Globus pallidus (tissue), 1 donor: ENCODE data around the gene HRH3.

Experiments used
- DNase-seq: peaks from one replicate; pipeline ENCODE4 v3.0.0-alpha.2; 2015; ENCODE audit warnings: low spot score

HRH3 gene

DNA sequence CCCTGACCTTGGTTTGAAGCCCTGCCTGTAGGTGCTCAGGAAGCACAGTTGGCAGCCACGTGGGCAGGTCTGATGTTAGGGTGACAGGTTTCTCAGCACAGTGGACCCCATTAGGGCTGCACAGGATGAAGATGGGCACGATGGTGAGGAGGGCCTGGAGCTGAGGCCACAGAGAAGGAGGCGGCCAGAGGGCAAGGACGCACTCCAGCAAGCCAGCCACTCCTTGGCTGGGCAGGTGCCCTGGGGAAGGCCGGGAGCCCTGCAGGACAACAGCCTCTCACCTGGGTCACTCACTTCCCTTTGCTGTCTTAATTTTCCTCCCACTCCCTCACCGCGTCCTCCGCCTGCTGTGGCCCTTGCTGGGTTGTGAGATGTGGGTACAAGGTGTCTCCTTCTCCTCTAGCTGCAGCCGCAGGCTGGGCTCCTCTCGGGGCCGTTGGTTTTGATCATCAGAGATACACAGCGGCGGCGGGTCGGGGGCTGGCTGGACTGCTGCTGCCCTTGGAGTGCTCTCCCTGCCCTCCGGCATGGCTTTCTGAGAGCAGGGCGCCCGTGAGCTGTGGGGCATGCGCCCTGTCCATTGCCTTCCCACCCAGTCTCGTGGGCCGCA, 23.9 kb upstream of the HRH3 start:
- DNase-seq, result no peak

DNA sequence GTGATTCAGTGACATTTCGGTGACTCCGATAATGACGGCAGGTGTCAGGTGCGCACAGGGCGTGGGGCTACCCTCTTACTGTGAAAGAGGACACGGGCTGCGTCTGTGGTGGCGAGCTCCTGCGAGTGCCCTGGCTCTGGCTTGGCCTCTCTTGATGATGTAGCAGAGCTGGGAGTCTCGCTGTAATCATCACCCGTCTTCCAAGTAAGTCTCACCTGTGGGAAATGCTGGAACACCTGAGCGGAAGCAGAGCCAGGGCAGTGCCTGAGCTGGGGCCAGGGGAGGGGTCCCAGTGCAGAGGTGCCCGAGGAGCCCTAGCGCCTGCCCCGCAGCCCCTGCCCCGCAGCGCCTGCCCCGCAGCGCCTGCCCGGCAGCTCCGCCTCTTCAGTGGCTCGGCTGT, 23.0 kb upstream of the HRH3 start:
- DNase-seq, result no peak

DNA sequence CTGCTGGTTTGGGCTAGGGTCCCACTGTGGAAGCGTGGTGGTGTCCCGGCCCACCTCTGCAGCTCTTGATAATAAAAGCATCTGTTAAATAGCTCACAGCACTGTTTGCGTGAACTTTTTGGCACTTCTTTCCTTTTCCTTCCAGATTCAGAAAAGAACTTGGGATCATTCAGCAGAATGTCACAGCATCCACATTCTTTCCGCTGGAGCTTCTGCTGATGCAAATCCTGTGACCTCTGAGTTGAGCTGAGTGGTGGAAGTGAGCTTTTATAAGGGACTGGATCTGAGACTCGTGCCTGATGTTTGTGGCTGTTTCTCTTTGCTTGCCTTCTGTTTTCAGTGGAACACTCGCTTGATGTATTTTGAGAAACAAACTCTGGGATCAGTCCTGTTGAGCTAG, 22.1 kb upstream of the HRH3 start:
- DNase-seq, result no peak

DNA sequence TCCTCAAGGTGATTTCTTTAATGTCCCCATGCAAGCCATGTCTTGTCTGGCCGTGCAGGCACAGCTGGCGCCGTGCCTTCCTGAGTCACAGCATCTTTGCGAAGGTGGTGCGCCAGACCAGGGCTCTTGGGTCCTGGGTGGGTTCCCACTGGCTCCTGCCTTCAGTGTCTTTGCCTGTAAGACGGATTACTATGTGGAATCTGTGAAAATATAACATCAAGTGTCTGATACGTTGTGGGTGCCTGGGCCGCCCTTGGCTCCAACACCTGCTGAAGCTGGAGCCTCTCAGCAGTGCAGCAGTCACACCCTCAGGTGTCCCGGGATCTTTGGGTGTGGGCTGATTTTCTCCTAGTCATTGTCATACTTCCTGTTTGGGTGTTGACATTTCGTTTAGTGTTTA, 21.4 kb upstream of the HRH3 start:
- DNase-seq, result no peak

DNA sequence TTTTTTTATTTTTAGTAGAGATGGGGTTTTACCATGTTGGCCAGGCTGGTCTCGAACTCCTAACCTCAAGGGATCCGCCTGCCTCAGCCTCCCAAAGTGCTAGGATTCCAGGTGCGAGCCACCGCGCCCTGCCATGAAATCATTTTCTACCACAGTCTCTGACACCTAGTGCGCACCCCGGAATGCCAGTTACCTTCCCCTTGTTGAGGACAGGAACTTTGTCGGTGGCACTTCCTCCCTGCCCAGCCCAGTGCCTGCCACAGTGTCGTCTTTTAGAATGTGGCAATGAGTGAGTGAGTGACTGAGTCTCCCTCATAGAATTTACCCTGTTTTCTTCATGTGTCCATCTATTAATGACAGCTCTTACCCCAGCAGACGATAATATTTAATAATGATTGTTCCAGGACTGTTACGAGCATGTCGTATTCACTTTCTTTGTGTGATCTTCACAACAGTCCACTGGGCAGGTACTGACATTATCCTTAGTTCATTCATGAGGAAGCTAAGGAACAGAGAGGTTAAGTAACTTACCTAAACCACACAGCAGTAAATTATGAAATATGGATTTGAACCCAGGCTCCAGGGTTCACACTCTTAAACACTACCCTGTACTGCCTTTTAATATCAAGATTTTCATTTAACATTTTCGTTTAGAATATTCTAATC, 20.1 kb upstream of the HRH3 start:
- no peak for DNase-seq

DNA sequence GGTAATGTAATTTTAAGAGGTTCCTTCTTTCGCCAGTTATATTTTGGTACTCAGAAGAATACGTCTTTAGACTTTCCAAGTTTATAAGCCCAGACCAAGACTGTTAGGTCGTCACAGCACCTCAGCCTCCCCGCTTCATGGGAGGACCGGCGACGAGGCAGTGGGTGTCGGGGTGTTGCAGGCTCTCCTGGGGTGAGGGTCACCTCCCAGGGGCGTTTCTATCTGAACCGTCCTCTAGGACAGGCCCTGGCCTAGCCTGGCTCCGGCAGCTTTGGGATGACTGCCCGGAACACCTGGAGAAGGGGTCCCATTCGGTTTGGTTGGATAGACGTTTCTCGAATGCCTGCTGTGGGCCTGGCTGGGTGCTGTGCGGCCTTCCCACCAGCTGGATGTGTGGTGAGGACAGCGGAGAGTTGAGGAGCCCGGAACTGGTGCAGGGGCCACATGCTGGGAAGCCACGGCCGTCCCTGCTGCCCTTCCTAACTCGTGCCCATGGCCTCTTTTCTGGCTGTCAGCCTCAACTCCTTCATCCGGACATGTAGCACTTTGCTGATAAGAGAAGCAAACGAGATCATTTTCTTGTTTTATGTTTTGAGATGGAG, 19.3 kb upstream of the HRH3 start:
- no peak for DNase-seq

DNA sequence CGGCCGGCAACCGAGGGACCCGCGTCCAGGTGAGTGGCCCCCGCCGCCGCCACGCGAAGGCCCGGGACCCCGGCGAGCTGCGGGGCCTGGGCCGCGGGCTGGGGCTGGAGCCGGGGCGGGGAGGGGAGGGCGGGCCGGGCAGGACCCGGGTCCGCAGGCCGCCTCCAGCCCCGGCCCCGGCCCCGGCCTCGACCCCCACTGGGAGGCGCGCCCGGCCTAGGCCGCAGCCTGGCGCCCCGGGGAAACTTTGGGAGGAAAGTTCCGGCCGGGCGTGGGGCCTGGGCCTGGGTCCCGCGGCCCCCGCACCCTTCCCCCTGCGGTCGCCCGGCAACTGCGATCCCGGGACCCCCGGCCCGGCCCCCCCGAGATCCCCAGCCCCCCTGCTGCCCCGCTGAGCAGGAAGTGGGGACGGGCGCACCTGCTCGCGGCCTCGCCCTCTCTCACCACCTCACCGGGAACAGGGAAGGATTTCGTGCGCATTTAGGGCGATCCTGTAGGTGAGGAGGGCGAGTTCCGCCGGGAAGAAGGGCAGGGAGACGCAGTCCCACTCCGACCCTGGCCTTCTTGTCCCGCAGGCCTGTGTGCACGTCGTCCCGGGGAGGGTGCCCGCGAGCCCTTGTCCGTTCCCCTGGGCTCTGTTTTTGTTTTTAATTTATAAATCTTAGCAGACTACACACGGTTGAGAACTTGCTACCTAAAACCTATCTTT, 18.6 kb upstream of the HRH3 start:
- DNase-seq, result no peak

DNA sequence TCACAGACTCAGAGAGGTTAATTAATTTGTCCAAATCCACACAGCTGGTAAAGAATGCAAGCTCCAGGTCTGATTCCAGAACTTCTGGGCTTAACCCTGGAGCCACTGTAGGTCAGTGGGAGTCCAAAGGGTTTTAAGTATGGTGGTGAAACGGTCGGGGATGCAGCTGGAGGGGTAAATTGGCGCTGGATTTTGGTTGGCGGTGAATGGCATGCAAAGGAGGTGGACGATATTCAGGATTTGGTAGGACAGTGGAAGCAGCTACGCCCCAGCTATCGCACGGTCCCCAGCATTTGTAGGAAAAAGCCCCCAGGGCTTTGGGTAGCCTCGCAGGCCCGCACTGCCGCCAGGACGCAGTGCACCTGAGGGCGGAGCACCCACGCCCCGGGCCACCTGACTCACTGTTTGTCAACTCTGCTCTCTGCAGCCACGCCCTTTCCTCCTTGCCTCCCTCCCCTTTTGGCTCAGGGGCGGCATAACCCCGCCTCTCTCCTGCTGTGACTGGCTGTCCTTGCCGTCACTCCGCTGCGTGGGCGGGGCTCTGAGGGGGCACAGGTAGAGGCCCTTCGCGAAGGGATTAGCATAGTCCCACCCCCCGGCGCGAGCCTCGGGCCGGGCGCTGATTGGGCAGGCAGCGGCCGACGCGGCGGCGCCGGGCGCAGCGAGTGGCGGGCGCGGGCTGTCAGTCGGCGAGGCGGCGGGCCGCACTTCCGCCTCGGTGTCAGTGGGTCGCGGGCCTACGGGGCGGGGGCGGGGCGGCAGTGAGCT, 17.9 kb upstream of the HRH3 start, which contains the start of gene OSBPL2:
Gene OSBPL2, plus strand, starts transcription at position 721 of the 768 bp plus-strand sequence. CDS start 17,664 bp downstream, outside the sequence.
- DNase-seq, result peak; percentile 99

DNA sequence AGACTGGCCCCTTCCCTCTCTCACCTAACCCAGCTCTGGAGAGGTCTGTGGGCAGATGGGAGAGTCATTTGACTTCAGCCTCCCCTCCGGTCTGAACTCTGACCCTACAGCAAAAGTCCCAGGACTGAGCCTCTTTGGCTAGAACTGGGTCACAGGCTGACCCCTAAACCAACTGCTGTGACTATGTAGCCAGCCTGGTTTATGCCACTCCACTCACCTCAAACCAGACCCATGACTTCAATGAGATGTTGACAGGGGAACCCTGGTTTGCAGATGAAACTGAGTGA, 17.4 kb upstream of the HRH3 start:
- DNase-seq, result no peak

DNA sequence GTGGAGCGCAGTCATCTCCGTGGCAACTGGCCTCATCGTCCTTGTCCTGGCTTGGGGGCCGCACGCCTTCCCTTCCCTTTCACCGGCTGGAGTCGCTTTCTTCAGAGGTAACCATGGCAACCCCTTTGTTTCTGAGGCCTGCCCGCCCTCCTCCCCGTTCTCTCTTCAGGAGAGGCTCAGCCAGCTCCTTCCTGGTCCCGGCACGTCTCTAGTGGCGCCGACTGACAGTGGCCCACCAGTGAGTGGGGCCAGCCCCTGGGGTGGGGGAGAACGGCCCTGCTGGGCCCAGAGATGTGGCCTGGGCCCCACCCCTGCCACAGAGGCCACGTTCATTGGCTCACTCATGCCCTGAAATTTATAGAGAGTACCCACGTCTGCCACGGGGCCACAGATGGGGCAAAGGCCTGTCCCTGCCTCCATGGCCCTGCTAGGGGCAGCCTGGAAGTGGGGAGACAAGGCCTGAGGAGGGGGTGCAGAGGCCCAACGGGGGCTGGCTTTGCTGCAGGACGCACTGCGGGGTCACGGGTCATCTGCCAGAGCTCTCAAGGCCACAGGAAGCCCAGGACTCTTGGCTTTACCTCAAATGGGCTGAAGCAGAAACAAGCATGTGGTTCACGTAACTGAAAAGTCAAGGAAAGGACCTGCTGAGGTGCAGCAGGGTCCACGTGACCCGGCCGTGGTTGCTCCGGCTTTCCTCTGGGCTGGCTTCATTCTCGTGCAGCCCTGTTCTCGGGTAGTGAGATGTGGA, 16.9 kb upstream of the HRH3 start:
- no peak for DNase-seq

DNA sequence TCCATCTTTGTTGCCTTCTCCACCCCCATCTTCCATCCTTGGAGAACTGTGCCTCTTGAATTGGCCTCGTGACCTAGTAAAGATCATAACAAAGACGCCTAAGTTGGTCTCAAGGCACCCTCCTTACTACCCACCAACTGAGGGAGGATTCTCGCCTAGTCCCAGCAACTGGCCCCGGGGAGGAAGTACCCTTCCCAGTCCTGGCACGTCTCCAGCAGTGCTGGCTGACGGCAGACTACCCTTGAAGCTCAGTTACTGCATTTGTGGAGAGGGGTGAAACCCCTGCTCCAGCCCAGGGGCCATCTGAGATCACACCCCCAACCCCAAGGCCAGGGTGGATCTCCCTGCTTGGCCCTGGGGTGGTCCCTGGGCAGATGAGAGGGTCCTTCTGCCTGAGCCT, 16.1 kb upstream of the HRH3 start:
- DNase-seq, result no peak

DNA sequence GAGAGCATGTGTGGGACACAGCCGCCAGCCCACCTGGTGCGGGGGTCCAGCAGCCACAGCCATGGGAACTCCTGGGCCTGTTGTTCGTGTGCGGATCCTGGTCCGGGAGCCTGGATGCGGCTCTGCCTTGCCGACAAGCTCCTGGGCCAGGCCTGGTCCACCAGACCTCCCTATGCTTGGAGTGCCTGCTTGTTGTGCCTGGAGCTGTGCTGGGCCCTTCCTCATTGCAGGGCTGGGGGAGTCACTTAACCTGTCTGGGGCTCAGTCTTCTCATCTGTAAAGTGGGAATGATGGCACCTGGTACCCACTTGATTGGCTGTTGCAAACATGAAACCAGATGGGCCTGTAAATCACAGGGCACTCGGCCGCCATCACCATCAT, 15.7 kb upstream of the HRH3 start:
- DNase-seq, result no peak

DNA sequence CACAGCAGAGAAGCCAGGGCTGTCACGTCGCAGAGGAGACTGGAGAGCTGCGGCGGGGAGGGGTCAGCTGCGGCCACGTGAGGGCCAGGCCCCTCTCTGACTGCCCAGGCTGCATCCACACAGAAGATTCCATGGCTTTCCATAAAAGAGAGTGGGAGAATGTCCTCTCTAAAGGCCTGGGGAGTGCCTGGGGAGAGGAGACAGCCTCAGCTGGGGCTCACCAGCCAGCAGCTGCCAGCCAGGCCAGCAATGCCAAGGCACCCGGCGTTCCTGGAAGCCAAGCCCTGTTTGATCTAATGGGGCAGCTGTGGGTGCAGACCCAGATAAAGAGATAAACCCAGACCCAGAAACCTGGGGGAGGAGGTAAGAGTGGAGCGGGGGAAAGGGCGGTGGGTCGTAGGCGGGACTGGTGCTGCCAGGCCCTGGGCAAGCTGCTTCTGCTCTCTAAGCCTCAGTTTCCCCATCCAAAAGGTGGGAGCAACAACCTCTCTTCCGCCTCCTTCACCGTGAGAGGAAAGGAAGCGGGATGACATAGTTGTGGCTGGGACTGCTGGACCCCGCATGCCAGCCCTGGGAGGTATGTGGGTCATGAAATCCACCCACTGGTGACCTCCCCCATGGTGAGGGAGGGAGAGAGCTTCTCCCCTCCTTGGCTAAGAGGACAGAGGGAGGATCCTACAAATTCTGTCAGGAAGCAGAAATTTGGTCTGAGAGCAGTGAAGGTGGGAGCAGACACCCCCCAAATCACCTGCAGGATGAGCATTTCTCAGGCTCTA, 15.1 kb upstream of the HRH3 start:
- DNase-seq, result no peak

DNA sequence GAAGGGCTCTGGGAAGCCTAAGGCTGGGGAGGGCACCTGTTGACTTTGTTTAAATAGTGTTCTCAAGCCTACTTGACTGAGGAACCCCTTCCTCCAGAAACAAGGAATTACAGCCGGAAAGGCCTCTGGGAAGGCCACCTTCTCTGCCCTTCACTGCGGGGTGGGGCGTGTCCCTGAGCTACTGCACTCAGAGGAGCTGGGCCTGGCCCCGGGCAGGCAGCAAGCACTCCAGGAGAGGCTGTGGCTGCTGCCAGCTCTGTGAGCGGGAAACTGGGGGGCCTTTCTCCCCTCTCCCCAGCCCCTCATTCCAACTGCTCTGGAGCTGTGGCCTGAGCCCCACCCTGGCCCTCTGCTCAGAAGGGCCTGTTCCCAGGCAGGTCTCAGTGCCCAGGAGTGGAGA, 14.3 kb upstream of the HRH3 start:
- DNase-seq, result no peak

DNA sequence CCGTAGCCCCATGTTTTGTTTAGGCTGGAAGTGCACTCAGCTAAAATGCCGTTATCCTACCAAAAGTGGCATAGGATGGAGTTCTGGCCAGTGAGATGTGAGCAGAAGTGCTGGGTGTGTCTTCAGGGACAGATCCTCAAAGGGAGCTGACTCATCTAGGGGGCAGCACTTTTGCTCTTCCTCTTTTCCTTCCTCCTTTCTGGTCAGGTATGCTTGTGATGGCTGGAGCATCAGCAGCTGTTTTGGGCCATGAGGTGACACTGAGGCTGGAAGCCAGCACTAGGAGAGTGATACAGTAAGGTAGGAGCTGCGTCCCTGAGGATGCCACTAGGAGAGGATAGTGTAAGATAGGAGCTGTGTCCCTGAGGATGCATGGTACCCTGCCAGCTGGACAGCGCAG, 13.6 kb upstream of the HRH3 start:
- no peak for DNase-seq

DNA sequence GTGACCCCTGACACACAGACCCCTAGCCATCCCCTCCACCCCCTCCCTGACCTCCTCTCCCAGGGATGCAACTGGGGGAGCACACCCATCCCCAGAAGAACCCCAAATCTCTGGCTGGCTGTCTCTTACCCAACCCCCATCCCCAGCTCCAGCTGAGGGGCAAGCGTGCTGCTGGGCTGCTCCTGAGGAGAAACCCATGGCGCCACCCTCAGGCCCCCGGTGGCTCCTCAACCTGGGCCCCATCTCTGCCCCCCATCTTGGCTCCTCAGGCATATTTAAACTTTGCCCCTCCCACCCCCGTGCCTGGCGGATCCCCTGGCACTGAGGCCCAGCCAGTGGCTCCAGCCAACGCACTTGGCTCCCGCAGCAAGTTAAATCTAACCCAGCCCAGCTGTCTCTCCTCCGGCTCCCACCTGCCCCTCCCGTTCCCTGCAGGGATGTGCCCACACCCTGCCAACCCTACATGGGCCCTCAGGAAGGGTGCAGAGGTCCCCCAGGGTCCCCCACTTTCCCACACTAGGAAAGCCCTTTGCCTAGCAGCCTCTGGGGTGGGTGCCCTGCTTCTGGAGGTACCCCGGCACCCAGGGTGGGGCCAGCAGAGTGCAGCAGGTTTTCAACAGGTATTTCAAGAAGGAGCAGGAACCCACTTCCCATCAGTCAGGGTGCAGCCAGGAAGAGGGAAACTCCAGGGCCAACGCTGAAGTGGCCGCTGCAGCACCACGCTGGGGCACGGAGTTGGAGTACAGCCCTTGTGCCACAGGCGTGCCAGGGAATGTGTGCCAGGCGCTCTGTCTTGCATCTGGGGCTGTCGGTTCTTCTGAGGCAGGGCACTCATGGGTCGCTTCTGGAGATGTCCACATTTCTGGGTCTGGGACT, 12.9 kb upstream of the HRH3 start:
- no peak for DNase-seq

DNA sequence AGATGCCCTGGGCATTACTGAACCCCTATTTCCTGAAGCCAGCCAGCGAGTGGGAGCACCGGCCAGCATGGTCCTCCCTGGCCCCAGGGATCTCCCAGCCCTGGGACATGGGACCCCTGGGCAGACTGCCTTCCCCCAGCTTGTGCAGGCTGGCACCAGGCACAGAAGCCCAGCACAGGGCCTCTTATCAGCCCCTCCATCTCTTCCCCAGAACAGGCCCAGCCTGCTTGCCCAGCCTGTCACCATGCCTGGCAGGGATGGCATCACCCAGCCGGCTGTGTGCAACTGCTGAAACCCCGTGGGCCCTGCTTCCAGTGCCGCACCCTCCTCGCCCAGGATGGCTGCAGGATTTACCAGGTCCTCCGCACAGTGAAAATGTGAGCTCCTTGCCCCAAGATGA, 12.1 kb upstream of the HRH3 start:
- no peak for DNase-seq

DNA sequence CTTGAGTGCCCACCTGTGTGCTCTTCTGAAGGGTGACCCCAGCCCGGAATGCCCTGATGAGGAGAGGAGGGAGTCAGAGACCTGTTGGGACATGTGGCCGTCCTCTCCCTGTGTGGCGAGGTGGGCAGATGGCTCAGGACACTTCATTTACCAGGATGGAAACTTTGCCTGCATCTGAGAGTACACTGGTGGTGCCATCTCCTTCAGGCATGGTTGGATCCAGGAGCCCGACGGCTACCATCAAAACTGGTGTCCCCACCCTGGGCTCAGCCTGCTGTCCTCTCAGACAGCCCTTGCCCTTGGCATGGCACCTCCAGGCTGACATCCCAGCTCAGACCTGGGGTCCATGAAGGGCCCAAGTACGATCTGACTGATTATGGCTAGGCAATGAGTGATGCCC, 11.2 kb upstream of the HRH3 start:
- DNase-seq, result no peak

DNA sequence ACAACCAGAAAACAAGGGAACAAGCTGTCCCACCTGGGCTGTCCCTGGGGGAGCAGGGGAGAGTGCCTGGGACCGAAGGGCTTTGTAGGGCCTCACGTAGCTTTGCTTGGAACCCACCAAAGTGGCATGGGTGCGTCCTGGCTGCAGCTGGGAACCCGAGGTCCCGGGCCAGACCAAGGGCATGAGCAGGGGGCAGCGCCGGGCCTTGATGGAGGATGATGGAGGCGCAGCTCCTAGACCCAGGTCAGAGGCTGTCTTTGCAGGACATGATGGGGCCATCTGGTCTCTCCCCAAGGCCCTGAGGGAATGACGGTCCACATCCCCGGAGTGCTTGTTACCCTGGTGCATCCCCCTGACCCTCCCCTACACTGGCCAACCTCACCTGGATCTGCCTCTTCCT, 10.6 kb upstream of the HRH3 start:
- DNase-seq, result no peak

DNA sequence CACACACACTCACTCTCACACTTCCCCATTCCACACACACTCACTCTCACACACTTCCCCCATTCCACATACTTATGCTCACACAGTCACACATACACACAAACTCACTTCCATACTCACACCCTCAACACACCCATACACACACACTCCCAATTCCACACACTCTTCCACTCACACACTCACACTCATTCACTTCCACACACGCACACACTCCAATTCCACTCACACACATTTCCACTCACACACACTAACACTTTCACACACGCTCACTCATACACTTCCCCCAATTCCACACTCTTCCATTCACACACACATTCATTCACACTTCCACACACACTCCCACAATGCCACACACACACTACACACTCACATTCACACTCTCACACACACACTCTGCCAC, 10.2 kb upstream of the HRH3 start:
- DNase-seq, result no peak
